ENCODE results near the gene EXO1. TPM values are rescaled to one million over a fixed set of nuclear protein-coding genes. Genes with fewer than 3 reads are reported as not detected.

The EXO1 gene
- total RNA-seq, 4 donors from 2014 or later = 0.52 to 10.0 TPM; not detected in 2

GRCh38 chr1:241895013-241895412 lies 47.0 kb downstream of the EXO1 start:
- Histone ChIP-seq H3K27ac (no peak overlapping the region), H3K27me3 (no peaks in the 10 kb centered on the region), H3K9me3 (no peaks in the 10 kb centered on the region), H3K4me1 (no peaks in the 10 kb centered on the region), H3K36me3 (no peaks in the 10 kb centered on the region), H3K4me3 (no peak overlapping the region)
- intact Hi-C loops (cut with DNase I; ENCODE audit: low total_unique reads) = no loop called here
- TF ChIP-seq POLR2A (IDR thresholded peaks at IDR 0.05) = no peak
- TF ChIP-seq, protein P1, sequence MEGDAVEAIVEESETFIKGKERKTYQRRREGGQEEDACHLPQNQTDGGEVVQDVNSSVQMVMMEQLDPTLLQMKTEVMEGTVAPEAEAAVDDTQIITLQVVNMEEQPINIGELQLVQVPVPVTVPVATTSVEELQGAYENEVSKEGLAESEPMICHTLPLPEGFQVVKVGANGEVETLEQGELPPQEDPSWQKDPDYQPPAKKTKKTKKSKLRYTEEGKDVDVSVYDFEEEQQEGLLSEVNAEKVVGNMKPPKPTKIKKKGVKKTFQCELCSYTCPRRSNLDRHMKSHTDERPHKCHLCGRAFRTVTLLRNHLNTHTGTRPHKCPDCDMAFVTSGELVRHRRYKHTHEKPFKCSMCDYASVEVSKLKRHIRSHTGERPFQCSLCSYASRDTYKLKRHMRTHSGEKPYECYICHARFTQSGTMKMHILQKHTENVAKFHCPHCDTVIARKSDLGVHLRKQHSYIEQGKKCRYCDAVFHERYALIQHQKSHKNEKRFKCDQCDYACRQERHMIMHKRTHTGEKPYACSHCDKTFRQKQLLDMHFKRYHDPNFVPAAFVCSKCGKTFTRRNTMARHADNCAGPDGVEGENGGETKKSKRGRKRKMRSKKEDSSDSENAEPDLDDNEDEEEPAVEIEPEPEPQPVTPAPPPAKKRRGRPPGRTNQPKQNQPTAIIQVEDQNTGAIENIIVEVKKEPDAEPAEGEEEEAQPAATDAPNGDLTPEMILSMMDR (IDR thresholded peaks at IDR 0.05) = no peak
- DNase-seq = no peak

GRCh38 chr1:241896670-241896962 lies 48.6 kb downstream of the EXO1 start:
- H3K27me3 ChIP-seq = no peaks in the 10 kb centered on the region
- TF ChIP-seq POLR2A (IDR thresholded peaks at IDR 0.05) = no peak
- no peaks in the 10 kb centered on the region for H3K36me3 ChIP-seq
- H3K9me3 ChIP-seq = no peaks in the 10 kb centered on the region
- no peaks in the 10 kb centered on the region for H3K4me1 ChIP-seq
- DNase-seq = no peak
- intact Hi-C loops (cut with DNase I; ENCODE audit: low total_unique reads) = no loop called here
- H3K27ac ChIP-seq = no peak overlapping the region
- no peak overlapping the region for H3K4me3 ChIP-seq

GRCh38 chr1:241899210-241899609 lies 51.2 kb downstream of the EXO1 start:
- no peaks in the 10 kb centered on the region for H3K9me3 ChIP-seq
- no peaks in the 10 kb centered on the region for H3K36me3 ChIP-seq
- no peaks in the 10 kb centered on the region for H3K27me3 ChIP-seq
- intact Hi-C loops (cut with DNase I; ENCODE audit: low total_unique reads) = no loop called here
- no peak for DNase-seq
- no peak overlapping the region for H3K27ac ChIP-seq
- no peak for TF ChIP-seq POLR2A (IDR thresholded peaks at IDR 0.05)
- TF ChIP-seq, protein P1 (IDR thresholded peaks at IDR 0.05) = no peak
- no peaks in the 10 kb centered on the region for H3K4me1 ChIP-seq
- H3K4me3 ChIP-seq = no peak overlapping the region

DNA sequence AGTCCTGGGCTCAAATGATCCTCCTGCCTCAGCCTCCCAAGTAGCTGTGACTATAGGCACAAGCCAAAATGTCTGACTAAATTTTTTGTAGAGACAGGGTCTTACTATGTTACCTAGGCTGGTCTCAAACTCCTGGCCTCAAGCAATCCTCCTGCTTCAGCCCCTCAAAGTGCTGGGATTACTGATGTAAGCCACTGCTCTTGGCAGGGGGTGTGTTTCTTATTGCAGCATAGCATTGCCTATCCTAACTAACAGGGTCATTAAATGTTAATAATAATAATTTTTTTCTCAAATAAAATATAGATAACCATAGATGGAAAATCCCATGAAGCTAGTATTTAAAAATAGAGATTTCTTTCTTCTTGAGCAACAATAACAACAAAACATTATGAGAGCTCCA lies 52.4 kb downstream of the EXO1 start:
- H3K36me3 ChIP-seq = no peaks in the 10 kb centered on the region
- no peak for TF ChIP-seq POLR2A (IDR thresholded peaks at IDR 0.05)
- TF ChIP-seq, protein P1 (IDR thresholded peaks at IDR 0.05) = no peak
- H3K9me3 ChIP-seq = no peaks in the 10 kb centered on the region
- intact Hi-C loops (cut with DNase I; ENCODE audit: low total_unique reads) = no loop called here
- no peak overlapping the region for H3K27ac ChIP-seq
- H3K4me3 ChIP-seq = no peak overlapping the region
- DNase-seq = no peak
- H3K4me1 ChIP-seq = no peaks in the 10 kb centered on the region
- H3K27me3 ChIP-seq = no peaks in the 10 kb centered on the region

GRCh38 chr1:241902391-241903065 lies 54.5 kb downstream of the EXO1 start:
- H3K27me3 ChIP-seq = no peaks in the 10 kb centered on the region
- DNase-seq = no peak
- H3K36me3 ChIP-seq = no peaks in the 10 kb centered on the region
- intact Hi-C loops (cut with DNase I; ENCODE audit: low total_unique reads) = no loop called here
- H3K9me3 ChIP-seq = no peaks in the 10 kb centered on the region
- no peak overlapping the region for H3K27ac ChIP-seq
- no peak for TF ChIP-seq POLR2A (IDR thresholded peaks at IDR 0.05)
- TF ChIP-seq, protein P1 (IDR thresholded peaks at IDR 0.05) = no peak
- no peaks in the 10 kb centered on the region for H3K4me1 ChIP-seq
- H3K4me3 ChIP-seq = no peak overlapping the region

- intact Hi-C loops (cut with DNase I; ENCODE audit: low total_unique reads) = no loop called here
- no peaks in the 10 kb centered on the region for H3K9me3 ChIP-seq
- H3K27ac ChIP-seq = no peak overlapping the region
- DNase-seq = no peak
- no peaks in the 10 kb centered on the region for H3K36me3 ChIP-seq
- TF ChIP-seq, protein P1 (IDR thresholded peaks at IDR 0.05) = no peak
- TF ChIP-seq POLR2A (IDR thresholded peaks at IDR 0.05) = no peak
- no peaks in the 10 kb centered on the region for H3K4me1 ChIP-seq
- H3K27me3 ChIP-seq = no peaks in the 10 kb centered on the region
- no peak overlapping the region for H3K4me3 ChIP-seq
Measured at GRCh38 chr1:241916196-241916595, 68.2 kb downstream of the EXO1 start.

Measured in uterus (tissue), 4 donors.